Body of pancreas (tissue), 4 donors: ENCODE results near the gene PSMG4. TPM values are rescaled to one million over a fixed set of nuclear protein-coding genes. Genes with fewer than 3 reads are reported as not detected.

Source experiments
- ATAC-seq: fragments of 150-250 bp; one replicate; pipeline ENCODE4 v1.9.1; 2016
- DNase-seq, 4 donors: peaks; one replicate each; pipeline ENCODE4 v3.0.0-alpha.2; 2019
- H3K27ac ChIP-seq, 4 donors: fragments of 200-600 bp; sonication (generic); 1 replicate in 3 of 4; 2 replicates in 1 of 4; pipeline versions ENCODE4 v1.5.1 to v1.6.1; 2016 to 2019; ENCODE audit warnings: mild to moderate bottlenecking in 1 of 4, mixed read lengths in 1 of 4, moderate library complexity in 1 of 4
- H3K27me3 ChIP-seq, 2 donors: fragments of 200-600 bp; sonication (generic); one replicate each; pipeline ENCODE4 v1.6.0; 2016; ENCODE audit warnings: mild to moderate bottlenecking in 1 of 2
- H3K36me3 ChIP-seq, 2 donors: fragments of 200-600 bp; sonication (generic); replicated peaks in 1 of 2; 2 replicates each; pipeline ENCODE4 v1.5.1; 2016; ENCODE audit warnings: low read depth in 2 of 2; ENCODE audit not compliant: insufficient read depth in 1 of 2
- H3K4me1 ChIP-seq: fragments of 200-600 bp; sonication (generic); one replicate; pipeline ENCODE4 v1.6.0; 2016
- H3K4me3 ChIP-seq, 2 donors: fragments of 200-600 bp; sonication (generic); 1 replicate in 1 of 2; 2 replicates in 1 of 2; pipeline ENCODE4 v1.5.1; 2016 to 2019
- H3K9me3 ChIP-seq, 3 donors: fragments of 200-600 bp; sonication (generic); 1 replicate in 2 of 3; 2 replicates in 1 of 3; pipeline ENCODE4 v1.5.1; 2016
- CTCF ChIP-seq, 7 experiments: fragments of 450-650 bp in 4 of 7; fragments of 200-600 bp in 3 of 7; sonication (generic) in 3 of 7; IDR thresholded peaks; one replicate each; pipeline ENCODE4 v1.5.1; 2016 to 2019; ENCODE audit warnings: antibody characterized with exemption in 7 of 7
- POLR2A ChIP-seq, 3 donors: fragments of 450-650 bp; IDR thresholded peaks; one replicate each; pipeline ENCODE4 v1.6.1; 2016; ENCODE audit warnings: antibody characterized with exemption in 3 of 3, mild to moderate bottlenecking in 2 of 3
- WGBS, 2 donors: methylation state at CpG; one replicate each; pipeline ENCODE4 v1.1.5; 2017; 5-methylcytosine and 5-hydroxymethylcytosine counted together
- intact Hi-C: fragments of 100-400 bp; cut with DNase I; formaldehyde crosslinking; loops from one replicate; pipeline ENCODE4 v1.15.1; 2023
- total RNA-seq, 2 donors: library from RNA; depleted of rRNA; stranded (reverse); fragments of >200 nt; gene quantifications; one replicate each; pipeline ENCODE4 v1.1.0, GENCODE V29; 2016

Gene PSMG4
- total RNA-seq, 2 donors from 2014 or later = 10.9 to 11.2 TPM

- WGBS, 2 donors = 85 to 89% methylated on average over 10 of the region's 10 CpGs
- DNase-seq (no peak), ATAC-seq (no peak)
- intact Hi-C loops = no loop called here
- Histone ChIP-seq H3K4me1 (peaks cover 23% of the 10 kb centered on the region), H3K36me3 (no peaks in the 10 kb centered on the region), H3K27ac (no peak overlapping the region), H3K9me3 (no peaks in the 10 kb centered on the region), H3K27me3 (no peaks in the 10 kb centered on the region), H3K4me3 (no peak overlapping the region)
- TF ChIP-seq POLR2A (IDR thresholded peaks at IDR 0.05) (no peak), CTCF (IDR thresholded peaks at IDR 0.05) (no peak)
Observed at GRCh38 chr6:3306848-3307247, 48.1 kb downstream of the PSMG4 start.

GRCh38 chr6:3307436-3307835 lies 48.7 kb downstream of the PSMG4 start:
- Histone ChIP-seq H3K27ac (no peak overlapping the region), H3K36me3 (no peaks in the 10 kb centered on the region), H3K4me3 (no peak overlapping the region), H3K4me1 (peaks cover 23% of the 10 kb centered on the region), H3K27me3 (no peaks in the 10 kb centered on the region), H3K9me3 (no peaks in the 10 kb centered on the region)
- ATAC-seq (no peak), DNase-seq (no peak)
- TF ChIP-seq POLR2A (IDR thresholded peaks at IDR 0.05) (no peak), CTCF (IDR thresholded peaks at IDR 0.05) (no peak)
- WGBS, 2 donors = 92 to 94% methylated on average over 12 of the region's 12 CpGs
- intact Hi-C loops = no loop called here

GRCh38 chr6:3308106-3308505 lies 49.4 kb downstream of the PSMG4 start:
- TF ChIP-seq POLR2A (IDR thresholded peaks at IDR 0.05) (no peak), CTCF (IDR thresholded peaks at IDR 0.05) (no peak)
- WGBS, 2 donors = 91 to 93% methylated on average over 10 of the region's 10 CpGs
- H3K9me3 ChIP-seq = no peaks in the 10 kb centered on the region
- no peak overlapping the region for H3K4me3 ChIP-seq
- H3K36me3 ChIP-seq = no peaks in the 10 kb centered on the region
- no peak overlapping the region for H3K27ac ChIP-seq
- ATAC-seq (no peak), DNase-seq (no peak)
- intact Hi-C loops = no loop called here
- H3K27me3 ChIP-seq = no peaks in the 10 kb centered on the region
- peaks cover 23% of the 10 kb centered on the region for H3K4me1 ChIP-seq

- Histone ChIP-seq H3K27ac (peak overlapping the region in 3 of 4 donors; percentile 46 to 64 (median 52)), H3K27me3 (no peaks in the 10 kb centered on the region), H3K36me3 (no peaks in the 10 kb centered on the region), H3K4me1 (peaks cover 23% of the 10 kb centered on the region), H3K4me3 (no peak overlapping the region), H3K9me3 (no peaks in the 10 kb centered on the region)
- WGBS, 2 donors = 49 to 51% methylated on average over 5 to 11 of the region's 11 CpGs
- TF ChIP-seq POLR2A (IDR thresholded peaks at IDR 0.05) (no peak), CTCF (IDR thresholded peaks at IDR 0.05) (no peak)
- peak; percentile 80 for ATAC-seq
- DNase-seq = peak; percentile 64 to 87 (median 74)
- intact Hi-C loops = no loop called here
Observed at GRCh38 chr6:3309391-3310050, 50.8 kb downstream of the PSMG4 start.

- no peak overlapping the region for H3K4me3 ChIP-seq
- no peaks in the 10 kb centered on the region for H3K36me3 ChIP-seq
- no peak for DNase-seq
- intact Hi-C loops = no loop called here
- WGBS, 2 donors = 70 to 77% methylated on average over 6 of the region's 6 CpGs
- TF ChIP-seq POLR2A (IDR thresholded peaks at IDR 0.05) = no peak
- no peaks in the 10 kb centered on the region for H3K9me3 ChIP-seq
- H3K4me1 ChIP-seq = peaks cover 23% of the 10 kb centered on the region
- no peak for ATAC-seq
- peak overlapping the region in 2 of 4 donors; percentile 52 to 64 for H3K27ac ChIP-seq
- no peaks in the 10 kb centered on the region for H3K27me3 ChIP-seq
Observed at GRCh38 chr6:3310051-3310448, 51.3 kb downstream of the PSMG4 start.
